Osteoblast (primary cell): ENCODE measurements around the gene RPRD1B. TPM values are rescaled to one million over a fixed set of nuclear protein-coding genes. Genes with fewer than 3 reads are reported as not detected.

Experiments
- DNase-seq: peaks from one replicate; pipeline ENCODE4 v3.0.0; 2011; ENCODE audit warnings: low spot score, mixed read lengths; ENCODE audit not compliant: insufficient read length; ENCODE audit errors: missing footprints
- H2AFZ ChIP-seq: 2 replicates; pipeline ENCODE4 v1.6.0; 2011; ENCODE audit warnings: mild to moderate bottlenecking, low read length
- H3K27ac ChIP-seq: 2 replicates; pipeline ENCODE4 v1.5.1; 2011; ENCODE audit warnings: mild to moderate bottlenecking, low read depth, low read length, moderate library complexity
- H3K27me3 ChIP-seq: 2 replicates; pipeline ENCODE4 v1.6.0; 2012; ENCODE audit warnings: mild to moderate bottlenecking, control low read depth, inconsistent platforms, low read length, moderate library complexity; ENCODE audit not compliant: insufficient read depth
- H3K36me3 ChIP-seq: 2 replicates; pipeline ENCODE4 v1.5.1; 2011; ENCODE audit warnings: mild to moderate bottlenecking, low read length, control low read depth, moderate library complexity; ENCODE audit not compliant: insufficient read depth
- H3K4me1 ChIP-seq: 2 replicates; pipeline ENCODE4 v1.5.1; 2011; ENCODE audit warnings: mild to moderate bottlenecking, low read length, control low read depth, moderate library complexity; ENCODE audit not compliant: insufficient read depth
- H3K4me2 ChIP-seq: 2 replicates; pipeline ENCODE4 v1.6.0; 2011; ENCODE audit warnings: mild to moderate bottlenecking, low read length; ENCODE audit not compliant: insufficient read depth
- H3K4me3 ChIP-seq: fragments of 200-600 bp; sonication (generic); 3 replicates; pipeline ENCODE4 v1.5.1; 2012; ENCODE audit warnings: mild to moderate bottlenecking, low read length, inconsistent platforms; ENCODE audit not compliant: insufficient read depth
- H3K79me2 ChIP-seq: 2 replicates; pipeline ENCODE4 v1.6.0; 2012; ENCODE audit warnings: mild to moderate bottlenecking, low read length, control low read depth, inconsistent platforms; ENCODE audit not compliant: insufficient read depth
- H3K9me3 ChIP-seq: 2 replicates; pipeline ENCODE4 v1.5.1; 2011; ENCODE audit warnings: low read depth, low read length, control low read depth
- H4K20me1 ChIP-seq: 2 replicates; pipeline ENCODE4 v1.6.0; 2012; ENCODE audit warnings: mild to moderate bottlenecking, low read length, control low read depth; ENCODE audit not compliant: insufficient read depth
- CTCF ChIP-seq: IDR thresholded peaks from 2 replicates; pipeline ENCODE4 v1.5.1; 2011; ENCODE audit warnings: mild to moderate bottlenecking, low read depth, low read length, moderate library complexity; ENCODE audit errors: extremely low read depth
- total RNA-seq: library from RNA; depleted of rRNA; stranded (reverse); fragments of >200 nt; gene quantifications from 2 replicates; pipeline ENCODE4 v1.2.3, GENCODE V29; 2012

RPRD1B gene
- total RNA-seq, 1 donor = 29.3 TPM

- H3K4me3 ChIP-seq = no peak overlapping the region
- H2AFZ ChIP-seq = no peak overlapping the region
- H4K20me1 ChIP-seq = no peaks in the 10 kb centered on the region
- H3K36me3 ChIP-seq = no peaks in the 10 kb centered on the region
- H3K27me3 ChIP-seq = no peaks in the 10 kb centered on the region
- DNase-seq = no peak
- H3K4me1 ChIP-seq = peaks cover 47% of the 10 kb centered on the region
- H3K27ac ChIP-seq = peak overlapping the region; percentile 18
- peak; percentile 27 for TF ChIP-seq CTCF
- no peaks in the 10 kb centered on the region for H3K9me3 ChIP-seq
- no peaks in the 10 kb centered on the region for H3K79me2 ChIP-seq
- no peak overlapping the region for H3K4me2 ChIP-seq
Measured at GRCh38 chr20:38113401-38114325, 80.1 kb downstream of the RPRD1B start.

- no peaks in the 10 kb centered on the region for H3K79me2 ChIP-seq
- peak; percentile 86 for DNase-seq
- H3K27ac ChIP-seq = peak overlapping the region; percentile 47
- H3K27me3 ChIP-seq = no peaks in the 10 kb centered on the region
- no peak overlapping the region for H3K4me2 ChIP-seq
- H2AFZ ChIP-seq = no peak overlapping the region
- H3K36me3 ChIP-seq = no peaks in the 10 kb centered on the region
- H4K20me1 ChIP-seq = no peaks in the 10 kb centered on the region
- H3K9me3 ChIP-seq = no peaks in the 10 kb centered on the region
- H3K4me3 ChIP-seq = no peak overlapping the region
- TF ChIP-seq CTCF = no peak
- H3K4me1 ChIP-seq = peaks cover 39% of the 10 kb centered on the region
Measured at GRCh38 chr20:38114353-38114791, 80.8 kb downstream of the RPRD1B start.

- no peak overlapping the region for H3K4me3 ChIP-seq
- H3K4me1 ChIP-seq = peaks cover 34% of the 10 kb centered on the region
- no peak overlapping the region for H2AFZ ChIP-seq
- no peaks in the 10 kb centered on the region for H3K27me3 ChIP-seq
- no peaks in the 10 kb centered on the region for H4K20me1 ChIP-seq
- no peak overlapping the region for H3K27ac ChIP-seq
- TF ChIP-seq CTCF = peak; percentile 5
- no peaks in the 10 kb centered on the region for H3K9me3 ChIP-seq
- no peak overlapping the region for H3K4me2 ChIP-seq
- DNase-seq = no peak
- no peaks in the 10 kb centered on the region for H3K79me2 ChIP-seq
- no peaks in the 10 kb centered on the region for H3K36me3 ChIP-seq
Measured at GRCh38 chr20:38115205-38115604, 81.7 kb downstream of the RPRD1B start.

GRCh38 chr20:38115896-38116295 is 82.3 kb downstream of the RPRD1B start:
- Histone ChIP-seq H3K27me3 (no peaks in the 10 kb centered on the region), H3K4me2 (no peak overlapping the region), H3K9me3 (no peaks in the 10 kb centered on the region), H3K4me3 (no peak overlapping the region), H4K20me1 (no peaks in the 10 kb centered on the region), H3K27ac (no peak overlapping the region), H3K36me3 (no peaks in the 10 kb centered on the region), H2AFZ (no peak overlapping the region), H3K4me1 (peaks cover 27% of the 10 kb centered on the region), H3K79me2 (no peaks in the 10 kb centered on the region)
- DNase-seq = no peak
- TF ChIP-seq CTCF = no peak
